Progenitor cell of endocrine pancreas (in vitro differentiated cells): ENCODE measurements around the gene C16orf78. TPM values are rescaled to one million over a fixed set of nuclear protein-coding genes. Genes with fewer than 3 reads are reported as not detected.

Experiments
- DNase-seq: peaks from one replicate; pipeline ENCODE4 v3.0.0; 2021; ENCODE audit warnings: low spot score; ENCODE audit not compliant: unreplicated experiment
- H3K27ac Mint-ChIP-seq: 2 replicates; pipeline ENCODE4 v1.8.0; 2021; ENCODE audit warnings: mild to moderate bottlenecking, moderate library complexity, mixed read lengths
- H3K27me3 Mint-ChIP-seq: 2 replicates; pipeline ENCODE4 v1.8.0; 2021; ENCODE audit warnings: mixed read lengths
- H3K36me3 Mint-ChIP-seq: 2 replicates; pipeline ENCODE4 v1.8.0; 2022; ENCODE audit warnings: mixed read lengths; ENCODE audit not compliant: insufficient read depth
- H3K4me1 Mint-ChIP-seq: 2 replicates; pipeline ENCODE4 v1.8.0; 2021; ENCODE audit warnings: low read depth, mixed read lengths
- H3K4me3 Mint-ChIP-seq: 2 replicates; pipeline ENCODE4 v1.8.0; 2021; ENCODE audit warnings: low read depth, mild to moderate bottlenecking, moderate library complexity, mixed read lengths
- H3K9me3 Mint-ChIP-seq: 2 replicates; pipeline ENCODE4 v1.8.0; 2021; ENCODE audit warnings: low read depth, mixed read lengths
- CTCF ChIP-seq: fragments of 200-600 bp; sonication (generic); IDR thresholded peaks from one replicate; pipeline ENCODE4 v1.5.0; 2021; ENCODE audit warnings: antibody characterized with exemption, mild to moderate bottlenecking; ENCODE audit not compliant: unreplicated experiment
- total RNA-seq: library from RNA; stranded (reverse); gene quantifications from 2 replicates; pipeline ENCODE4 v1.2.1, GENCODE V29; 2021

The C16orf78 gene
- total RNA-seq, 1 donor from 2014 or later, result not detected

GRCh38 chr16:49405530-49405929, 31.9 kb downstream of the C16orf78 start:
- H3K27ac Mint-ChIP-seq, result no peak overlapping the region
- no peaks in the 10 kb centered on the region for H3K36me3 Mint-ChIP-seq
- H3K27me3 Mint-ChIP-seq, result peaks cover 14% of the 10 kb centered on the region
- no peak overlapping the region for H3K4me3 Mint-ChIP-seq
- peaks cover 12% of the 10 kb centered on the region for H3K9me3 Mint-ChIP-seq
- no peak for TF ChIP-seq CTCF
- DNase-seq, result no peak
- H3K4me1 Mint-ChIP-seq, result no peaks in the 10 kb centered on the region

DNA sequence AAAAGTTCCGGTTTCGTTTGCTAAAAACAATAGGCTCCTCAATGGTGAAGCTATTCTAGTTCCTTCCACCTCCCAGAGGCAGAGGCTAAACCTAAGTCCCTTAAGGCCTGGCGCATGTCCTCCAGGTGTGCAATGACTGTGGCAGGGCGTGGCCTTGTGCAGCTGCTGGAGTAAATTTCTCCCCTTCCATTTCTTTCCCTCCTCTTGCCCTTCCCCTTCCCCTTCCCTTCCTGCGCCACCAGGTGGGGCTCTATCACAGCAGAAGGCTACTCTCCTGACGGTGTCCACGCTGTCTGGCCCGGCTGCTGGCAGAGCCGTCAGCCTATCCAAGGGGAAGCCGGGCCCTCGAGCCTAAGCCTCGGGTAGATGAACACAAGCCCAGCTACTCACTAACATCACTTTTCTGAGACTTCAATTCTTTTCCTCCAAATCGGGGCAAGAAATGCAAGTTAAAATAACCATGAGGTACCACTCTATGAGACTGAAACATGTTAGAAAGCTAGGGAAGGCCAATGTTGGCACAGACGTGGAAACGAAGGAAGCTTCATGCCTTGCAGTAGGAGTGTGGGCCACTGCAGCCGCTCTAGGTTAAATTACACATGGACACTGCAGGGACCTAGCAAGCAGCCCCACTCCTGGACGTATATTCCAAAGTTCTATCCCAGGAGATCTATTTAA, 34.4 kb downstream of the C16orf78 start:
- Mint-ChIP-seq H3K36me3 (no peaks in the 10 kb centered on the region), H3K27me3 (peaks cover 16% of the 10 kb centered on the region), H3K27ac (no peak overlapping the region), H3K4me1 (no peaks in the 10 kb centered on the region), H3K4me3 (no peak overlapping the region), H3K9me3 (peaks cover 9% of the 10 kb centered on the region)
- TF ChIP-seq CTCF, result peak; percentile 94
- DNase-seq, result peak; percentile 85

- no peaks in the 10 kb centered on the region for H3K9me3 Mint-ChIP-seq
- no peak for TF ChIP-seq CTCF
Observed at GRCh38 chr16:49409121-49409520, 35.5 kb downstream of the C16orf78 start.

GRCh38 chr16:49410226-49410625, 36.6 kb downstream of the C16orf78 start:
- Mint-ChIP-seq H3K4me3 (no peak overlapping the region), H3K36me3 (no peaks in the 10 kb centered on the region), H3K27ac (no peak overlapping the region), H3K27me3 (peaks cover 25% of the 10 kb centered on the region), H3K9me3 (no peaks in the 10 kb centered on the region), H3K4me1 (no peaks in the 10 kb centered on the region)
- no peak for DNase-seq
- TF ChIP-seq CTCF, result no peak

More at GRCh38 chr16:49409121-49409520, 35.5 kb downstream of the C16orf78 start:
- Mint-ChIP-seq H3K36me3 (no peaks in the 10 kb centered on the region), H3K27me3 (peaks cover 21% of the 10 kb centered on the region), H3K4me3 (no peak overlapping the region), H3K27ac (no peak overlapping the region), H3K4me1 (no peaks in the 10 kb centered on the region)
- no peak for DNase-seq

- no peak for TF ChIP-seq CTCF
- Mint-ChIP-seq H3K4me3 (no peak overlapping the region), H3K4me1 (no peaks in the 10 kb centered on the region), H3K9me3 (no peaks in the 10 kb centered on the region), H3K36me3 (no peaks in the 10 kb centered on the region), H3K27me3 (peaks cover 25% of the 10 kb centered on the region), H3K27ac (no peak overlapping the region)
- no peak for DNase-seq
Observed at GRCh38 chr16:49411121-49411970, 37.7 kb downstream of the C16orf78 start.
